ENCODE measurements around the gene SLC5A10. TPM values are rescaled to one million over a fixed set of nuclear protein-coding genes. Genes with fewer than 3 reads are reported as not detected.
"Not testable (repeated sequence)": the region's sequence is repeated elsewhere in the genome, so short reads cannot be mapped to it uniquely, and the experiment has no call there.

Gene SLC5A10
- under 1 TPM; 0.28 to 0.59 (median 0.56) TPM for polyA plus RNA-seq (ENCODE audit: insufficient read length in 4 of 4)

- no peak for DNase-seq (ENCODE audit: low read depth in 4 of 4, low spot score in 3 of 4)
These were observed at the start of gene SLC5A10 for GRCh38 chr17:18951941-18952842. Gene SLC5A10 (plus strand): TSS chr17:18952165. CDS start chr17:18952206, 41 bp downstream.

GRCh38 chr17:18904482-18904881 is 47.5 kb upstream of the SLC5A10 start:
- no peak for DNase-seq (ENCODE audit: low read depth in 4 of 4, low spot score in 3 of 4)

GRCh38 chr17:18905226-18905625 is 46.7 kb upstream of the SLC5A10 start:
- DNase-seq (ENCODE audit: low read depth in 4 of 4, low spot score in 3 of 4) = no peak

- no peak for DNase-seq (ENCODE audit: low read depth in 4 of 4, low spot score in 3 of 4)
These were observed 41.6 kb upstream of the SLC5A10 start for GRCh38 chr17:18910326-18910725.

GRCh38 chr17:18910881-18911280 is 41.1 kb upstream of the SLC5A10 start:
- no peak for DNase-seq (ENCODE audit: low read depth in 4 of 4, low spot score in 3 of 4)

- no peak for DNase-seq (ENCODE audit: low read depth in 4 of 4, low spot score in 3 of 4)
These were observed 35.0 kb upstream of the SLC5A10 start for GRCh38 chr17:18916816-18917500.

- DNase-seq (ENCODE audit: low read depth in 4 of 4, low spot score in 3 of 4) = no peak
These were observed 34.4 kb upstream of the SLC5A10 start for GRCh38 chr17:18917506-18918032.

GRCh38 chr17:18919963-18920362 is 32.0 kb upstream of the SLC5A10 start:
- DNase-seq (ENCODE audit: low read depth in 4 of 4, low spot score in 3 of 4) = no peak

- DNase-seq (ENCODE audit: low read depth in 4 of 4, low spot score in 3 of 4) = no peak
These were observed 31.0 kb upstream of the SLC5A10 start for GRCh38 chr17:18920911-18921441.

- DNase-seq (ENCODE audit: low read depth in 4 of 4, low spot score in 3 of 4) = no peak
These were observed 30.5 kb upstream of the SLC5A10 start for GRCh38 chr17:18921485-18921884.

- DNase-seq (ENCODE audit: low read depth in 4 of 4, low spot score in 3 of 4) = no peak
These were observed 30.0 kb upstream of the SLC5A10 start for GRCh38 chr17:18921912-18922451.

- not testable (repeated sequence) for DNase-seq (ENCODE audit: low read depth in 4 of 4, low spot score in 3 of 4)
These were observed 29.4 kb upstream of the SLC5A10 start for GRCh38 chr17:18922596-18922995.

- no peak for DNase-seq (ENCODE audit: low read depth in 4 of 4, low spot score in 3 of 4)
These were observed 26.8 kb upstream of the SLC5A10 start for GRCh38 chr17:18925187-18925586.

GRCh38 chr17:18928628-18929125 is 23.3 kb upstream of the SLC5A10 start:
- no peak for DNase-seq (ENCODE audit: low read depth in 4 of 4, low spot score in 3 of 4)

GRCh38 chr17:18932360-18933055 is 19.5 kb upstream of the SLC5A10 start:
- no peak for DNase-seq (ENCODE audit: low read depth in 4 of 4, low spot score in 3 of 4)

GRCh38 chr17:18933102-18934058 is 18.6 kb upstream of the SLC5A10 start:
- no peak for DNase-seq (ENCODE audit: low read depth in 4 of 4, low spot score in 3 of 4)

GRCh38 chr17:18937981-18938691 is 13.8 kb upstream of the SLC5A10 start:
- DNase-seq (ENCODE audit: low read depth in 4 of 4, low spot score in 3 of 4) = no peak

- DNase-seq (ENCODE audit: low read depth in 4 of 4, low spot score in 3 of 4) = no peak
These were observed 13.3 kb upstream of the SLC5A10 start for GRCh38 chr17:18938692-18939023.

All from right renal pelvis (tissue), 4 donors.